K562 (cell line): ENCODE results near the gene PIK3C2A. TPM values are rescaled to one million over a fixed set of nuclear protein-coding genes. Genes with fewer than 3 reads are reported as not detected.

Source experiments
- ATAC-seq: fragments of 200-7000 bp; cut with Tn5 transposase; 3 replicates; pipeline ENCODE4 v1.9.1; 2020; ENCODE audit warnings: moderate library complexity
- BruUV-seq: library from RNA; stranded (reverse); fragments of 400-500 nt; replicated peaks from 2 replicates; lab custom pipeline; 2021; lab: Mats Ljungman, UMichigan
- CTCF ChIA-PET: fragments of 300-600 bp; formaldehyde crosslinking; extraction: SDS; loops from one replicate; lab custom pipeline; 2021; ENCODE audit warnings: low intra/inter-chr PET ratio; lab: Yijun Ruan, JAX
- POLR2A ChIA-PET: fragments of 300-600, 350-650 bp; sonication (Branson Sonifier 250); formaldehyde crosslinking; extraction: SDS; loops from one replicate; lab custom pipeline; 2021; ENCODE audit warnings: antibody characterized with exemption, inconsistent platforms; lab: Yijun Ruan, JAX
- DNase-seq, 4 experiments: peaks; one replicate each; pipeline versions ENCODE4 v3.0.0 to v3.0.0-alpha.2; 2011 to 2018; ENCODE audit warnings: low spot score in 3 of 4, mixed read lengths in 3 of 4; ENCODE audit errors: extremely low read depth in 1 of 4
- FAIRE-seq: peaks from 2 replicates; lab custom pipeline; 2011; peaks lifted over from hg19 to GRCh38; lab: Jason Lieb, UNC
- H2AFZ ChIP-seq: 2 replicates; pipeline ENCODE4 v1.6.0; 2011; ENCODE audit warnings: low read depth, low read length, control low read depth, inconsistent platforms
- H3K27ac ChIP-seq: fragments of 200-600 bp; 3 replicates; pipeline ENCODE4 v1.8.0; 2011; ENCODE audit warnings: low read depth, mild to moderate bottlenecking, control low read depth, inconsistent platforms, low read length, moderate library complexity, mixed read lengths; ENCODE audit errors: extremely low read depth
- H3K27me3 ChIP-seq, 2 experiments: fragments of 300-600 bp in 1 of 2; 2 replicates in 1 of 2; 3 replicates in 1 of 2; pipeline versions ENCODE4 v1.6.0 to v1.8.0; 2011; ENCODE audit warnings: inconsistent platforms in 2 of 2, low read length in 2 of 2, mild to moderate bottlenecking in 1 of 2, mixed read lengths in 1 of 2, moderate library complexity in 1 of 2; ENCODE audit not compliant: control insufficient read depth in 2 of 2, insufficient read depth in 2 of 2
- H3K36me3 ChIP-seq: fragments of 300-600 bp; 3 replicates; pipeline ENCODE4 v1.8.0; 2011; ENCODE audit warnings: mild to moderate bottlenecking, low read length, inconsistent platforms; ENCODE audit not compliant: control insufficient read depth, insufficient read depth
- H3K4me1 ChIP-seq, 2 experiments: fragments of 200-600 bp in 1 of 2; replicated peaks in 1 of 2; 2 replicates in 1 of 2; 3 replicates in 1 of 2; pipeline versions ENCODE4 v1.5.1 to v1.8.0; 2011; ENCODE audit warnings: inconsistent platforms in 2 of 2, low read length in 2 of 2, mild to moderate bottlenecking in 1 of 2, mixed read lengths in 1 of 2, moderate library complexity in 1 of 2; ENCODE audit not compliant: control insufficient read depth in 2 of 2, insufficient read depth in 2 of 2
- H3K4me2 ChIP-seq: 2 replicates; pipeline ENCODE4 v1.6.1; 2011; ENCODE audit warnings: low read length, control low read depth, inconsistent platforms, mixed read lengths; ENCODE audit not compliant: insufficient read depth
- H3K4me3 ChIP-seq: fragments of 200-600 bp; sonication (generic), shearing (Covaris generic); 2 replicates; pipeline ENCODE4 v1.5.1; 2016; ENCODE audit warnings: control low read depth, inconsistent platforms
- H3K79me2 ChIP-seq: fragments of 200-600 bp; 3 replicates; pipeline ENCODE4 v1.8.0; 2011; ENCODE audit warnings: low read length, inconsistent platforms; ENCODE audit not compliant: control insufficient read depth, insufficient read depth
- H3K9ac ChIP-seq, 2 experiments: 2 replicates each; pipeline versions ENCODE4 v1.6.0 to v1.6.1; 2011; ENCODE audit warnings: low read depth in 2 of 2, low read length in 2 of 2, control low read depth in 1 of 2, inconsistent platforms in 1 of 2, mild to moderate bottlenecking in 1 of 2, mixed read lengths in 1 of 2; ENCODE audit not compliant: insufficient read depth in 1 of 2
- H3K9me1 ChIP-seq: one replicate; pipeline ENCODE4 v1.6.0; 2011; ENCODE audit warnings: inconsistent platforms, mild to moderate bottlenecking, low read length, moderate library complexity; ENCODE audit not compliant: control insufficient read depth, insufficient read depth
- H3K9me3 ChIP-seq: replicated peaks from 2 replicates; pipeline ENCODE4 v1.5.1; 2011; ENCODE audit warnings: low read depth, low read length, inconsistent platforms; ENCODE audit not compliant: control insufficient read depth, insufficient read depth
- H4K20me1 ChIP-seq: replicated peaks from 2 replicates; pipeline ENCODE4 v1.6.1; 2011; ENCODE audit warnings: low read length, inconsistent platforms, mixed read lengths; ENCODE audit not compliant: control insufficient read depth, insufficient read depth
- CAMTA2 ChIP-seq: fragments of 250-450 bp; sonication (Bioruptor Pico); conservative IDR thresholded peaks from 2 replicates; pipeline ENCODE4 v1.5.1; 2022
- CBX5 ChIP-seq: IDR thresholded peaks from 2 replicates; pipeline ENCODE4 v1.6.1; 2014; ENCODE audit warnings: low read depth, borderline replicate concordance
- PRPF4 ChIP-seq: fragments of 200-400 bp; formaldehyde crosslinking; IDR thresholded peaks from one replicate; pipeline ENCODE4 v1.6.1; 2017; ENCODE audit warnings: low read length, low read depth, mild to moderate bottlenecking; ENCODE audit not compliant: insufficient read depth, poor library complexity, severe bottlenecking
- ZNF384 ChIP-seq: IDR thresholded peaks from 2 replicates; pipeline ENCODE4 v1.6.1; 2012; ENCODE audit warnings: low read depth, low read length, improper control_type of control experiment
- ZNF780A ChIP-seq: fragments of 250-450 bp; sonication (Bioruptor Pico); IDR thresholded peaks from 2 replicates; pipeline ENCODE4 v1.5.0; 2021; ENCODE audit warnings: mild to moderate bottlenecking
- WGBS: fragments of 100-300 bp; shearing (Covaris generic); methylation state at CpG from one replicate; pipeline ENCODE4 v1.1.6; 2016; ENCODE audit warnings: low coverage, mixed read lengths; ENCODE audit not compliant: insufficient coverage; ENCODE audit errors: missing lambda C conversion rate; 5-methylcytosine and 5-hydroxymethylcytosine counted together
- in situ Hi-C: fragments of 300-500 bp; cut with MboI; formaldehyde crosslinking; loops from 4 replicates; pipeline ENCODE4 v1.15.0; 2018; ENCODE audit warnings: inconsistent platforms, mixed read lengths
- intact Hi-C: fragments of 100-400 bp; cut with micrococcal nuclease; formaldehyde crosslinking; loops from 2 replicates; pipeline ENCODE4 v1.14.2; 2022
- polyA plus RNA-seq, 8 experiments: library from polyadenylated mRNA; depleted of rRNA in 4 of 8; stranded (reverse) in 5 of 8; unstranded in 3 of 8; fragments of >200 nt; fragmentation: Nextera tagmentation in 2 of 8; fragmentation: Illumina TruSeq in 1 of 8; extraction: Ambion mirVana in 2 of 8; extraction: Trizol in 1 of 8; gene quantifications; 2 replicates each; pipeline versions ENCODE4 v1.2.1 to v1.2.3, GENCODE V29; 2011 to 2014; ENCODE audit warnings: inconsistent platforms in 1 of 8, missing spikeins in 1 of 8
- total RNA-seq, 7 experiments: library from RNA; depleted of rRNA in 6 of 7; stranded (reverse); fragments of >200 nt in 6 of 7; fragmentation: Illumina TruSeq in 2 of 7; extraction: Trizol in 2 of 7; gene quantifications; 2 replicates each; pipeline versions ENCODE4 v1.2.1 to v1.2.3, GENCODE V29; 2011 to 2021; ENCODE audit warnings: low replicate concordance in 1 of 7
- TF ChIP-seq, protein P1 (sequence below): fragments of 450-650 bp; formaldehyde crosslinking; IDR thresholded peaks from 2 replicates; pipeline ENCODE4 v1.4.0; 2020; ENCODE audit warnings: mild to moderate bottlenecking, moderate library complexity
- TF ChIP-seq, protein P2 (sequence below), 2 experiments: IDR thresholded peaks; 2 replicates each; pipeline ENCODE4 v1.6.1; 2012; ENCODE audit warnings: improper control_type of control experiment in 2 of 2, low read depth in 2 of 2, low read length in 2 of 2, borderline replicate concordance in 1 of 2

PIK3C2A gene
- total and polyA plus RNA-seq, 9 of the 15 experiments (the other 6 are each of a cell fraction or from before 2014, with no cell fraction given) = 3.1 to 25.2 (median 15.6) TPM

DNA sequence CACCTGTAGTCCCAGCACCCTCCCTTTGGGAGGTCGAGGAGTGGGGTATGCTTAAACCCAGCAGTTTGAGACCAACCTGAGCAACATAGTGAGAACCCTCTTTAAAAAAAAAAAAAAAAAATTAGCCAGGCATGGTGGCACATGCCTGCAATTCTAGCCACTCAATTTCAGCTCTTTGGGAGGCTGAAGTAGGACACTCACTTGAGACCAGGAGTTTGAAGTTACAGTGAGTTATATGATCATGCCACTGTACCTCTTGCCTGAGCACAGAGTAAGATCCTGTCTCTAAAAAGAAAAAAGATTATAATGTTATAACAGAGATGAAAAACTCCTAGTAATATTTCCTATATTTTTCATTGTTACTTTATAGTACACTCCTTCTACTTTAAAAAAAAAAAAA, 23.9 kb downstream of the PIK3C2A start:
- BruUV-seq = no TSS peak
- DNase-seq (no peak), ATAC-seq (no peak), FAIRE-seq (no peak)
- no peak overlapping the region for H2AFZ ChIP-seq
- H4K20me1 ChIP-seq = peaks cover 20% of the 10 kb centered on the region
- in situ Hi-C loops (no loop called here), intact Hi-C loops (no loop called here)
- no peak overlapping the region for H3K4me2 ChIP-seq
- H3K4me3 ChIP-seq = no peak overlapping the region
- POLR2A ChIA-PET = no interaction called here
- H3K27me3 ChIP-seq = no peaks in the 10 kb centered on the region
- H3K9me3 ChIP-seq = no peaks in the 10 kb centered on the region
- 77% methylated on average over 1 of the region's 1 CpG for WGBS
- no peaks in the 10 kb centered on the region; the same call in 1 of the 3 replicates for H3K36me3 ChIP-seq
- no peak overlapping the region for H3K27ac ChIP-seq
- peaks cover 18% of the 10 kb centered on the region; the same call in 1 of the 3 replicates for H3K79me2 ChIP-seq
- CTCF ChIA-PET = no interaction called here
- H3K9ac ChIP-seq = no peak overlapping the region
- peaks cover 10 to 19% of the 10 kb centered on the region in 2 experiments for H3K4me1 ChIP-seq
- no peaks in the 10 kb centered on the region for H3K9me1 ChIP-seq
- no peak for TF ChIP-seq ZNF384
- TF ChIP-seq ZNF780A (CRISPR knock-in tag) = no peak
- TF ChIP-seq, protein P1, sequence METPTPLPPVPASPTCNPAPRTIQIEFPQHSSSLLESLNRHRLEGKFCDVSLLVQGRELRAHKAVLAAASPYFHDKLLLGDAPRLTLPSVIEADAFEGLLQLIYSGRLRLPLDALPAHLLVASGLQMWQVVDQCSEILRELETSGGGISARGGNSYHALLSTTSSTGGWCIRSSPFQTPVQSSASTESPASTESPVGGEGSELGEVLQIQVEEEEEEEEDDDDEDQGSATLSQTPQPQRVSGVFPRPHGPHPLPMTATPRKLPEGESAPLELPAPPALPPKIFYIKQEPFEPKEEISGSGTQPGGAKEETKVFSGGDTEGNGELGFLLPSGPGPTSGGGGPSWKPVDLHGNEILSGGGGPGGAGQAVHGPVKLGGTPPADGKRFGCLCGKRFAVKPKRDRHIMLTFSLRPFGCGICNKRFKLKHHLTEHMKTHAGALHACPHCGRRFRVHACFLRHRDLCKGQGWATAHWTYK = no peak
- TF ChIP-seq CBX5 = no peak
- TF ChIP-seq PRPF4 = no peak
- no peak for TF ChIP-seq CAMTA2
- TF ChIP-seq, protein P2, sequence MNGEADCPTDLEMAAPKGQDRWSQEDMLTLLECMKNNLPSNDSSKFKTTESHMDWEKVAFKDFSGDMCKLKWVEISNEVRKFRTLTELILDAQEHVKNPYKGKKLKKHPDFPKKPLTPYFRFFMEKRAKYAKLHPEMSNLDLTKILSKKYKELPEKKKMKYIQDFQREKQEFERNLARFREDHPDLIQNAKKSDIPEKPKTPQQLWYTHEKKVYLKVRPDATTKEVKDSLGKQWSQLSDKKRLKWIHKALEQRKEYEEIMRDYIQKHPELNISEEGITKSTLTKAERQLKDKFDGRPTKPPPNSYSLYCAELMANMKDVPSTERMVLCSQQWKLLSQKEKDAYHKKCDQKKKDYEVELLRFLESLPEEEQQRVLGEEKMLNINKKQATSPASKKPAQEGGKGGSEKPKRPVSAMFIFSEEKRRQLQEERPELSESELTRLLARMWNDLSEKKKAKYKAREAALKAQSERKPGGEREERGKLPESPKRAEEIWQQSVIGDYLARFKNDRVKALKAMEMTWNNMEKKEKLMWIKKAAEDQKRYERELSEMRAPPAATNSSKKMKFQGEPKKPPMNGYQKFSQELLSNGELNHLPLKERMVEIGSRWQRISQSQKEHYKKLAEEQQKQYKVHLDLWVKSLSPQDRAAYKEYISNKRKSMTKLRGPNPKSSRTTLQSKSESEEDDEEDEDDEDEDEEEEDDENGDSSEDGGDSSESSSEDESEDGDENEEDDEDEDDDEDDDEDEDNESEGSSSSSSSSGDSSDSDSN (IDR thresholded peaks at IDR 0.05; ENCODE audit: borderline replicate concordance in 1 of 2, low read depth in 2 of 2, low read length in 2 of 2) = no peak
